ENCODE measurements around the gene HECTD1.

- TF ChIP-seq, protein P1, sequence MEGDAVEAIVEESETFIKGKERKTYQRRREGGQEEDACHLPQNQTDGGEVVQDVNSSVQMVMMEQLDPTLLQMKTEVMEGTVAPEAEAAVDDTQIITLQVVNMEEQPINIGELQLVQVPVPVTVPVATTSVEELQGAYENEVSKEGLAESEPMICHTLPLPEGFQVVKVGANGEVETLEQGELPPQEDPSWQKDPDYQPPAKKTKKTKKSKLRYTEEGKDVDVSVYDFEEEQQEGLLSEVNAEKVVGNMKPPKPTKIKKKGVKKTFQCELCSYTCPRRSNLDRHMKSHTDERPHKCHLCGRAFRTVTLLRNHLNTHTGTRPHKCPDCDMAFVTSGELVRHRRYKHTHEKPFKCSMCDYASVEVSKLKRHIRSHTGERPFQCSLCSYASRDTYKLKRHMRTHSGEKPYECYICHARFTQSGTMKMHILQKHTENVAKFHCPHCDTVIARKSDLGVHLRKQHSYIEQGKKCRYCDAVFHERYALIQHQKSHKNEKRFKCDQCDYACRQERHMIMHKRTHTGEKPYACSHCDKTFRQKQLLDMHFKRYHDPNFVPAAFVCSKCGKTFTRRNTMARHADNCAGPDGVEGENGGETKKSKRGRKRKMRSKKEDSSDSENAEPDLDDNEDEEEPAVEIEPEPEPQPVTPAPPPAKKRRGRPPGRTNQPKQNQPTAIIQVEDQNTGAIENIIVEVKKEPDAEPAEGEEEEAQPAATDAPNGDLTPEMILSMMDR (tag by site-specific recombination; IDR thresholded peaks at IDR 0.05) = no peak
- TF ChIP-seq ZBTB7A (tag by site-specific recombination; IDR thresholded peaks at IDR 0.05; ENCODE audit: low read depth) (no peak), HOXD13 (CRISPR knock-in tag; IDR thresholded peaks at IDR 0.05; ENCODE audit: borderline replicate concordance) (no peak), YY1 (tag by site-specific recombination; IDR thresholded peaks at IDR 0.05) (no peak), ZNF202 (tag by site-specific recombination; IDR thresholded peaks at IDR 0.05; ENCODE audit: borderline replicate concordance) (no peak), ZNF274 (IDR thresholded peaks at IDR 0.05; ENCODE audit: low read length) (no peak), ZNF274 (tag by site-specific recombination; IDR thresholded peaks at IDR 0.05; ENCODE audit: borderline replicate concordance) (no peak), ZNF658 (tag by site-specific recombination; IDR thresholded peaks at IDR 0.05) (no peak), ZNF792 (tag by site-specific recombination; IDR thresholded peaks at IDR 0.05) (no peak)
- TF ChIP-seq, protein P2, sequence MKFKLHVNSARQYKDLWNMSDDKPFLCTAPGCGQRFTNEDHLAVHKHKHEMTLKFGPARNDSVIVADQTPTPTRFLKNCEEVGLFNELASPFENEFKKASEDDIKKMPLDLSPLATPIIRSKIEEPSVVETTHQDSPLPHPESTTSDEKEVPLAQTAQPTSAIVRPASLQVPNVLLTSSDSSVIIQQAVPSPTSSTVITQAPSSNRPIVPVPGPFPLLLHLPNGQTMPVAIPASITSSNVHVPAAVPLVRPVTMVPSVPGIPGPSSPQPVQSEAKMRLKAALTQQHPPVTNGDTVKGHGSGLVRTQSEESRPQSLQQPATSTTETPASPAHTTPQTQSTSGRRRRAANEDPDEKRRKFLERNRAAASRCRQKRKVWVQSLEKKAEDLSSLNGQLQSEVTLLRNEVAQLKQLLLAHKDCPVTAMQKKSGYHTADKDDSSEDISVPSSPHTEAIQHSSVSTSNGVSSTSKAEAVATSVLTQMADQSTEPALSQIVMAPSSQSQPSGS (tag by site-specific recombination; IDR thresholded peaks at IDR 0.05; ENCODE audit: low read depth) = no peak
These were observed 127.5 kb downstream of the HECTD1 start for GRCh38 chr14:31080056-31080455.
